ENCODE measurements around the gene LDLRAD4.
"Not testable (repeated sequence)": the region's sequence is repeated elsewhere in the genome, so short reads cannot be mapped to it uniquely, and the experiment has no call there.

Gene LDLRAD4

GRCh38 chr18:13638719-13639595 lies 420.4 kb downstream of the LDLRAD4 start:
- DNase-seq (ENCODE audit: low read depth): no peak

GRCh38 chr18:13640266-13640860 lies 421.8 kb downstream of the LDLRAD4 start:
- no peak for DNase-seq (ENCODE audit: low read depth)

GRCh38 chr18:13641551-13642439 lies 423.2 kb downstream of the LDLRAD4 start:
- DNase-seq (ENCODE audit: low read depth): no peak

GRCh38 chr18:13642440-13642827 lies 423.9 kb downstream of the LDLRAD4 start:
- no peak for DNase-seq (ENCODE audit: low read depth)

- no peak for DNase-seq (ENCODE audit: low read depth)
Measured at GRCh38 chr18:13643261-13643751, 424.7 kb downstream of the LDLRAD4 start.

- no peak for DNase-seq (ENCODE audit: low read depth)
Measured at GRCh38 chr18:13645093-13645492, 426.5 kb downstream of the LDLRAD4 start.

GRCh38 chr18:13646633-13647032 lies 428.1 kb downstream of the LDLRAD4 start:
- DNase-seq (ENCODE audit: low read depth): no peak

- DNase-seq (ENCODE audit: low read depth): no peak
Measured at GRCh38 chr18:13647761-13648160, 429.2 kb downstream of the LDLRAD4 start.

GRCh38 chr18:13649397-13650390 lies 431.1 kb downstream of the LDLRAD4 start:
- no peak for DNase-seq (ENCODE audit: low read depth)

GRCh38 chr18:13653746-13654433 lies 435.3 kb downstream of the LDLRAD4 start:
- DNase-seq (ENCODE audit: low read depth): no peak

GRCh38 chr18:13657974-13658373 lies 439.4 kb downstream of the LDLRAD4 start:
- no peak for DNase-seq (ENCODE audit: low read depth)

- DNase-seq (ENCODE audit: low read depth): no peak
Measured at GRCh38 chr18:13658436-13659204, 440.1 kb downstream of the LDLRAD4 start.

GRCh38 chr18:13660510-13660909 lies 441.9 kb downstream of the LDLRAD4 start:
- DNase-seq (ENCODE audit: low read depth): no peak

GRCh38 chr18:13661051-13661778 lies 442.7 kb downstream of the LDLRAD4 start:
- DNase-seq (ENCODE audit: low read depth): no peak

- DNase-seq (ENCODE audit: low read depth): no peak
Measured at GRCh38 chr18:13661779-13662256, 443.3 kb downstream of the LDLRAD4 start.

GRCh38 chr18:13672657-13673056 lies 454.1 kb downstream of the LDLRAD4 start:
- no peak for DNase-seq (ENCODE audit: low read depth)

GRCh38 chr18:13676471-13676870 lies 457.9 kb downstream of the LDLRAD4 start:
- DNase-seq (ENCODE audit: low read depth): no peak

- not testable (repeated sequence) for DNase-seq (ENCODE audit: low read depth)
Measured at GRCh38 chr18:13677350-13677749, 458.8 kb downstream of the LDLRAD4 start.

GRCh38 chr18:13680612-13681011 lies 462.1 kb downstream of the LDLRAD4 start:
- no peak for DNase-seq (ENCODE audit: low read depth)
